Fibroblast of mammary gland (primary cell): ENCODE data around the gene SLC16A1.
"Not testable (repeated sequence)": the region's sequence is repeated elsewhere in the genome, so short reads cannot be mapped to it uniquely, and the experiment has no call there.

Experiments
- DNase-seq: peaks from one replicate; pipeline ENCODE4 v3.0.0-alpha.2; 2010; ENCODE audit warnings: low read depth
- H3K4me3 ChIP-seq: 2 replicates; pipeline ENCODE4 v1.5.1; 2011; ENCODE audit warnings: low read depth, mild to moderate bottlenecking, low read length, moderate library complexity; ENCODE audit not compliant: control insufficient read depth
- CTCF ChIP-seq: conservative IDR thresholded peaks from 2 replicates; pipeline ENCODE4 v1.5.1; 2011; ENCODE audit warnings: low read depth, low read length, inconsistent platforms; ENCODE audit not compliant: control insufficient read depth, insufficient read depth

The SLC16A1 gene

GRCh38 chr1:112888630-112889029, 67.4 kb downstream of the SLC16A1 start:
- H3K4me3 ChIP-seq = no peak overlapping the region
- DNase-seq = no peak
- no peak for TF ChIP-seq CTCF

GRCh38 chr1:112887599-112888283, 68.3 kb downstream of the SLC16A1 start:
- no peak overlapping the region for H3K4me3 ChIP-seq
- no peak for TF ChIP-seq CTCF
- DNase-seq = peak; percentile 46

GRCh38 chr1:112884996-112885395, 71.0 kb downstream of the SLC16A1 start:
- not testable (repeated sequence) for H3K4me3 ChIP-seq

GRCh38 chr1:112882271-112882744, 73.7 kb downstream of the SLC16A1 start:
- H3K4me3 ChIP-seq = no peak overlapping the region
- DNase-seq = peak; percentile 30
- TF ChIP-seq CTCF = no peak

More at GRCh38 chr1:112884996-112885395, 71.0 kb downstream of the SLC16A1 start:
- DNase-seq = not testable (repeated sequence)

- no peak overlapping the region for H3K4me3 ChIP-seq
- no peak for TF ChIP-seq CTCF
- peak; percentile 74 for DNase-seq
These were observed 74.3 kb downstream of the SLC16A1 start for GRCh38 chr1:112881742-112882127.

GRCh38 chr1:112879834-112880233, 76.2 kb downstream of the SLC16A1 start:
- TF ChIP-seq CTCF = no peak
- DNase-seq = no peak

GRCh38 chr1:112878321-112878720, 77.7 kb downstream of the SLC16A1 start:
- no peak for TF ChIP-seq CTCF
- H3K4me3 ChIP-seq = no peak overlapping the region
- no peak for DNase-seq

More at GRCh38 chr1:112879834-112880233, 76.2 kb downstream of the SLC16A1 start:
- H3K4me3 ChIP-seq = no peak overlapping the region
